Mesenchymal stem cell (in vitro differentiated cells and primary cell): ENCODE data around the gene KRT71.

ENCODE experiments used
- DNase-seq: peaks from one replicate; pipeline ENCODE4 v3.0.0-alpha.2; 2013
- H2AFZ ChIP-seq: one replicate; pipeline ENCODE4 v1.6.1; 2013; ENCODE audit warnings: low read depth, mild to moderate bottlenecking, control low read depth, inconsistent platforms, low read length, moderate library complexity
- H2AK5ac ChIP-seq: 2 replicates; pipeline ENCODE4 v1.6.1; 2013; ENCODE audit warnings: low read length, moderate library complexity, mild to moderate bottlenecking, inconsistent platforms; ENCODE audit not compliant: severe bottlenecking
- H2BK120ac ChIP-seq: one replicate; pipeline ENCODE4 v1.6.1; 2013; ENCODE audit warnings: low read depth, mild to moderate bottlenecking, inconsistent platforms, low read length, moderate library complexity
- H2BK12ac ChIP-seq, 2 experiments: one replicate each; pipeline ENCODE4 v1.6.1; 2013; ENCODE audit warnings: inconsistent platforms in 2 of 2, low read length in 2 of 2, mild to moderate bottlenecking in 2 of 2, moderate library complexity in 2 of 2, control low read depth in 1 of 2
- H2BK15ac ChIP-seq: one replicate; pipeline ENCODE4 v1.6.1; 2013; ENCODE audit warnings: mild to moderate bottlenecking, low read depth, inconsistent platforms; ENCODE audit not compliant: poor library complexity, severe bottlenecking
- H2BK5ac ChIP-seq: 2 replicates; pipeline ENCODE4 v1.6.1; 2013; ENCODE audit warnings: low read depth, mild to moderate bottlenecking, low read length, control low read depth, inconsistent platforms; ENCODE audit not compliant: poor library complexity, severe bottlenecking
- H3K14ac ChIP-seq, 2 experiments: one replicate each; pipeline ENCODE4 v1.6.1; 2013; ENCODE audit warnings: inconsistent platforms in 2 of 2, low read length in 2 of 2, control low read depth in 1 of 2, mild to moderate bottlenecking in 1 of 2, moderate library complexity in 1 of 2
- H3K18ac ChIP-seq, 2 experiments: one replicate each; pipeline ENCODE4 v1.6.1; 2013; ENCODE audit warnings: inconsistent platforms in 2 of 2, low read length in 2 of 2, control low read depth in 1 of 2, low read depth in 1 of 2, mild to moderate bottlenecking in 1 of 2
- H3K23ac ChIP-seq, 2 experiments: one replicate each; pipeline ENCODE4 v1.6.1; 2013; ENCODE audit warnings: inconsistent platforms in 2 of 2, low read length in 2 of 2, mild to moderate bottlenecking in 2 of 2, moderate library complexity in 2 of 2, control low read depth in 1 of 2
- H3K27ac ChIP-seq: 2 replicates; pipeline ENCODE4 v1.5.1; 2013; ENCODE audit warnings: mild to moderate bottlenecking, moderate library complexity, low read length, control low read depth, inconsistent platforms; ENCODE audit not compliant: poor library complexity, severe bottlenecking
- H3K27me3 ChIP-seq, 2 experiments: 2 replicates each; pipeline versions ENCODE4 v1.6.1 to v1.7.0; 2013; ENCODE audit warnings: low read length in 2 of 2, mild to moderate bottlenecking in 2 of 2, moderate library complexity in 2 of 2, control low read depth in 1 of 2, inconsistent platforms in 1 of 2; ENCODE audit not compliant: control insufficient read depth in 1 of 2, insufficient read depth in 1 of 2
- H3K36me3 ChIP-seq, 2 experiments: 2 replicates each; pipeline versions ENCODE4 v1.6.1 to v1.7.0; 2013; ENCODE audit warnings: low read length in 2 of 2, control low read depth in 1 of 2, inconsistent platforms in 1 of 2, low read depth in 1 of 2, mild to moderate bottlenecking in 1 of 2; ENCODE audit not compliant: insufficient read depth in 2 of 2, control insufficient read depth in 1 of 2
- H3K4ac ChIP-seq, 2 experiments: one replicate each; pipeline ENCODE4 v1.6.1; 2013; ENCODE audit warnings: inconsistent platforms in 2 of 2, low read length in 2 of 2, mild to moderate bottlenecking in 2 of 2, moderate library complexity in 2 of 2, control low read depth in 1 of 2, low read depth in 1 of 2
- H3K4me1 ChIP-seq: 2 replicates; pipeline ENCODE4 v1.6.1; 2013; ENCODE audit warnings: low read depth, low read length, control low read depth; ENCODE audit not compliant: control insufficient read depth, insufficient read depth
- H3K4me2 ChIP-seq: 2 replicates; pipeline ENCODE4 v1.6.1; 2013; ENCODE audit warnings: low read length, mild to moderate bottlenecking, inconsistent platforms; ENCODE audit not compliant: poor library complexity, severe bottlenecking
- H3K4me3 ChIP-seq, 2 experiments: 2 replicates each; pipeline versions ENCODE4 v1.5.1 to v1.7.0; 2013; ENCODE audit warnings: low read length in 2 of 2, mild to moderate bottlenecking in 2 of 2, control low read depth in 1 of 2, low read depth in 1 of 2; ENCODE audit not compliant: insufficient read depth in 1 of 2
- H3K79me1 ChIP-seq: replicated peaks from 2 replicates; pipeline ENCODE4 v1.6.1; 2013; ENCODE audit warnings: mild to moderate bottlenecking, control low read depth, low read length, inconsistent platforms; ENCODE audit not compliant: poor library complexity, severe bottlenecking
- H3K9ac ChIP-seq: 2 replicates; pipeline ENCODE4 v1.7.0; 2013; ENCODE audit warnings: mild to moderate bottlenecking, low read length, moderate library complexity
- H3K9me3 ChIP-seq: 2 replicates; pipeline ENCODE4 v1.7.0; 2013; ENCODE audit warnings: mild to moderate bottlenecking, low read length; ENCODE audit not compliant: control insufficient read depth
- H4K8ac ChIP-seq: one replicate; pipeline ENCODE4 v1.6.1; 2013; ENCODE audit warnings: inconsistent platforms, mild to moderate bottlenecking, low read length, moderate library complexity
- H4K91ac ChIP-seq: one replicate; pipeline ENCODE4 v1.6.1; 2013; ENCODE audit warnings: mild to moderate bottlenecking, low read length, inconsistent platforms
- WGBS: methylation state at CpG from one replicate; pipeline ENCODE4 v1.1.7; 2013; ENCODE audit warnings: mixed read lengths; 5-methylcytosine and 5-hydroxymethylcytosine counted together

KRT71 gene

DNA sequence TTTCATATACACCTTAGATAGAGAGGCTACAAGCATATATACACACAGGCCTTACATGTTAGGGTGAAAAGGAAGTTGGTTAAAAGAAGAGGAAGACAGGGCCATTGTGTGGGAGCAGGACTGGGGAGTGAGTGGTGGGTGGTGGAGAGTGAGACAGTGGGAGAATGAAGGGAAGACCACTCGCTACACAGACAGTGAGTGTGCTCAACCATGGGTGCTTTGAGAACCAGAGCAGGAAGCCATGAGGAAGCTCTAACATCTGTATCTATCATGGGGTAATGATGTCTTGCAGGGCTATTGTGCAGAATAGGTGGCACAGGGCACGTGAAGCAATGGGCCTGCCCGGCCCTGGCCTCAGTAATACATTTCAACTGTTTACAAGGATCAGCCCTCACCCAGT lies 32.1 kb upstream of the KRT71 start:
- H2AK5ac ChIP-seq: no peak overlapping the region
- WGBS: 75% methylated on average over 3 of the region's 3 CpGs

DNA sequence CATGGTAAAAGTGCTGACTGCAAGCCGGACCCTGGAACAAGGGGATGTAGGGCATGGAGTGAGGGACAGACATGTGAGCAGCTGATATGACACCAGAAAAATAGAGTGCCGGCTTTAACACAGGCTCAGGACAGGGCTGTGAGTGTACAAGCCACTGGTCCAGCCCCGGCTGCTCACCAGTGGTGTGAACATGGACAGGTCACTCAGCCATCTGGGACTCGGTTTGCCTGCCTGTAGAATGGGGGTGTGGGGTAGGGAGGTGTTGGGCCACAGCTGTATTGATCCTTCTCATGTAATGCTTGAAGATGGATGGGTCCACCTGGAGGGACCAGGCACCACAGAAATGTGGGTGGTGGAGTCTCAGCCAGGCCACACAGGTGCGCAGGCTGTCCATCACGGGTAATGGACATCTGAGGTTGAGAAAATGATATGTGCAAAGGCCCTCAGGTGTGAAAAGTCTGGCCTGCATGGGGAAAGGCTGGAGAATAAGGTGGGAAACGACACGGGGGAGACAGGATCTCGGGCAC lies 31.3 kb upstream of the KRT71 start:
- Histone ChIP-seq H2AFZ (no peak overlapping the region), H3K4me3 (no peak overlapping the region), H2AK5ac (no peak overlapping the region), H3K4me1 (no peaks in the 10 kb centered on the region), H3K18ac (no peak overlapping the region), H2BK15ac (no peak overlapping the region), H3K79me1 (no peaks in the 10 kb centered on the region), H2BK120ac (no peak overlapping the region), H3K4me2 (no peak overlapping the region), H4K8ac (no peak overlapping the region), H3K23ac (no peak overlapping the region), H3K9me3 (no peaks in the 10 kb centered on the region), H4K91ac (no peak overlapping the region), H2BK5ac (no peak overlapping the region), H3K27me3 (peaks cover 54 to 70% of the 10 kb centered on the region in 2 experiments), H3K9ac (no peak overlapping the region), H3K27ac (no peak overlapping the region), H3K4ac (no peak overlapping the region), H2BK12ac (no peak overlapping the region), H3K36me3 (no peaks in the 10 kb centered on the region), H3K14ac (no peak overlapping the region)
- WGBS: 82% methylated on average over 9 of the region's 9 CpGs
- DNase-seq: no peak

More for the DNA sequence above, 32.1 kb upstream of the KRT71 start:
- Histone ChIP-seq H3K4me2 (no peak overlapping the region), H4K91ac (no peak overlapping the region), H3K36me3 (no peaks in the 10 kb centered on the region), H3K4ac (no peak overlapping the region), H3K18ac (no peak overlapping the region), H3K23ac (no peak overlapping the region), H3K79me1 (no peaks in the 10 kb centered on the region), H2BK5ac (no peak overlapping the region), H3K27me3 (peaks cover 52 to 70% of the 10 kb centered on the region in 2 experiments), H2AFZ (no peak overlapping the region), H3K4me1 (no peaks in the 10 kb centered on the region), H3K27ac (no peak overlapping the region), H2BK120ac (no peak overlapping the region), H2BK15ac (no peak overlapping the region), H4K8ac (no peak overlapping the region), H3K9ac (no peak overlapping the region), H3K4me3 (no peak overlapping the region), H2BK12ac (no peak overlapping the region), H3K9me3 (no peaks in the 10 kb centered on the region), H3K14ac (peak overlapping the region in 1 of 2 experiments; percentile 76)
- DNase-seq: no peak

DNA sequence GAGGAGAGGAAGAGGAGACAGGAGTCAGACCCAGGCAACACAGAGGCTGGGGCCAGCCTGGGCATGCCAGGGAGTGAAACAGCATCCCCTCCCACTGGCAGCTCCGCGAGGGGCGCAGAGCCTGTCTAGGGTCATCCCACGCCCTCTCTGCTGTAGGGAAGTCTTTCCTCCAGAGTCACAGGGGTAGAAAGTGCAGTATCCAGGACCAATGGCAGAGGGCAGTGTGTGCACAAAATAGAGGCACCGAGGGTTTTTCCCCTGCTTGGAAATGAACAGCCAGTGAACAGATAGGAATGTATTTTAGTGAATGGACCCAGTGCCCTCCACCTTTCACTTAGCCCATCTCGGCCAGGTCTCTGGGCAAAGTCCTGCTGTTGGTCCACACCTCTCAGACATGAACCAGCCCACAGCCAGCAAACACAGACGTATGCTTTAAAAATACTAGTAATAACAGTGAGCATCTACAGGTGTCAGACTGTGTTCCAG lies 30.1 kb upstream of the KRT71 start:
- no peak overlapping the region for H2BK15ac ChIP-seq
- no peak overlapping the region for H4K8ac ChIP-seq
- WGBS: 11% methylated on average over 6 of the region's 7 CpGs
- H2BK12ac ChIP-seq: no peak overlapping the region
- no peak overlapping the region for H3K9ac ChIP-seq
- peak; percentile 61 for DNase-seq
- H4K91ac ChIP-seq: no peak overlapping the region
- H3K79me1 ChIP-seq: no peaks in the 10 kb centered on the region
- peaks cover 64 to 75% of the 10 kb centered on the region in 2 experiments for H3K27me3 ChIP-seq
- no peaks in the 10 kb centered on the region for H3K9me3 ChIP-seq
- H2BK5ac ChIP-seq: no peak overlapping the region
- no peak overlapping the region for H2BK120ac ChIP-seq
- no peak overlapping the region for H3K23ac ChIP-seq
- H2AFZ ChIP-seq: no peak overlapping the region
- H3K4ac ChIP-seq: no peak overlapping the region
- no peak overlapping the region for H3K18ac ChIP-seq
- H3K4me3 ChIP-seq: no peak overlapping the region
- no peak overlapping the region for H3K27ac ChIP-seq
- no peaks in the 10 kb centered on the region for H3K36me3 ChIP-seq
- no peak overlapping the region for H2AK5ac ChIP-seq
- no peak overlapping the region for H3K14ac ChIP-seq
- no peak overlapping the region for H3K4me2 ChIP-seq
- H3K4me1 ChIP-seq: no peaks in the 10 kb centered on the region

DNA sequence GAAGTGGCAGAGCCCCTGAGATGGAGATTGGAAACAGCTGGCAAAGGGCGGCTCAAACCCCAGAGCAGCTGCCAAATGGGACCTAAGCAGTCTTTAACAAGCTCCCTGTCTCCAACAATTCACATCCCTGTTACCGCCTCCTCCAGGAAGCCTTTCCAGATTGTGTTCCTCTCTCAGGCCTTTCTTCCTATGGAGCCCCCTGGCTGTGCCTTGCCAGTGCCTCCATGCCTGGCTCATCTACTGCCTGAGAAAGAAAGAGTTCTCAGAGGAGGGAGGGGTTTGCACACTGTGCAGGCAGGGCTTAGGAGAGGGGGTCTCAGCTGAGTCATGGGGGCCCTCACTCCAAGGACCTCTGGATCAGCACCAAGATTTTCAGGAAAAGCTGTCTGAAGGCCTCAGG lies 29.5 kb upstream of the KRT71 start:
- H3K4ac ChIP-seq: no peak overlapping the region
- H3K18ac ChIP-seq: no peak overlapping the region
- no peak for DNase-seq
- peaks cover 60 to 73% of the 10 kb centered on the region in 2 experiments for H3K27me3 ChIP-seq
- no peak overlapping the region for H3K23ac ChIP-seq
- H2BK120ac ChIP-seq: no peak overlapping the region
- H2BK5ac ChIP-seq: no peak overlapping the region
- H4K8ac ChIP-seq: no peak overlapping the region
- H3K4me1 ChIP-seq: no peaks in the 10 kb centered on the region
- H3K9me3 ChIP-seq: no peaks in the 10 kb centered on the region
- no peak overlapping the region for H3K9ac ChIP-seq
- 100% methylated on average over 2 of the region's 2 CpGs for WGBS
- no peak overlapping the region for H2AK5ac ChIP-seq
- H2BK15ac ChIP-seq: no peak overlapping the region
- no peak overlapping the region for H4K91ac ChIP-seq
- no peak overlapping the region for H3K4me3 ChIP-seq
- H3K79me1 ChIP-seq: no peaks in the 10 kb centered on the region
- no peak overlapping the region for H3K14ac ChIP-seq
- no peak overlapping the region for H3K27ac ChIP-seq
- no peak overlapping the region for H3K4me2 ChIP-seq
- H3K36me3 ChIP-seq: no peaks in the 10 kb centered on the region
- H2AFZ ChIP-seq: no peak overlapping the region
- H2BK12ac ChIP-seq: no peak overlapping the region
